RWPE1 (cell line): ENCODE results near the gene IMMP2L.

Source experiments
- CTCF ChIA-PET: fragments of 350-600 bp; sonication (Branson Sonifier 250); formaldehyde crosslinking; extraction: SDS; loops from one replicate; lab custom pipeline; 2021; lab: Yijun Ruan, JAX
- POLR2A ChIA-PET: fragments of 400-600 bp; formaldehyde crosslinking; extraction: SDS; loops from one replicate; lab custom pipeline; 2020; ENCODE audit warnings: antibody characterized with exemption; ENCODE audit not compliant: low non-redundant PET; lab: Yijun Ruan, JAX
- DNase-seq: peaks from one replicate; pipeline ENCODE4 v3.0.0; 2012; ENCODE audit warnings: low spot score
- H3K27ac ChIP-seq: fragments of 450-650 bp; 2 replicates; pipeline ENCODE4 v1.5.1; 2017
- TF ChIP-seq, protein P1 (sequence below): fragments of 450-650 bp; conservative IDR thresholded peaks from 2 replicates; pipeline ENCODE4 v1.5.1; 2017; ENCODE audit warnings: low read depth, mild to moderate bottlenecking

IMMP2L gene

GRCh38 chr7:111105269-111105668 is 457.0 kb downstream of the IMMP2L start:
- no peak for DNase-seq
- ChIA-PET CTCF (no interaction called here), POLR2A (no interaction called here)
- TF ChIP-seq, protein P1, sequence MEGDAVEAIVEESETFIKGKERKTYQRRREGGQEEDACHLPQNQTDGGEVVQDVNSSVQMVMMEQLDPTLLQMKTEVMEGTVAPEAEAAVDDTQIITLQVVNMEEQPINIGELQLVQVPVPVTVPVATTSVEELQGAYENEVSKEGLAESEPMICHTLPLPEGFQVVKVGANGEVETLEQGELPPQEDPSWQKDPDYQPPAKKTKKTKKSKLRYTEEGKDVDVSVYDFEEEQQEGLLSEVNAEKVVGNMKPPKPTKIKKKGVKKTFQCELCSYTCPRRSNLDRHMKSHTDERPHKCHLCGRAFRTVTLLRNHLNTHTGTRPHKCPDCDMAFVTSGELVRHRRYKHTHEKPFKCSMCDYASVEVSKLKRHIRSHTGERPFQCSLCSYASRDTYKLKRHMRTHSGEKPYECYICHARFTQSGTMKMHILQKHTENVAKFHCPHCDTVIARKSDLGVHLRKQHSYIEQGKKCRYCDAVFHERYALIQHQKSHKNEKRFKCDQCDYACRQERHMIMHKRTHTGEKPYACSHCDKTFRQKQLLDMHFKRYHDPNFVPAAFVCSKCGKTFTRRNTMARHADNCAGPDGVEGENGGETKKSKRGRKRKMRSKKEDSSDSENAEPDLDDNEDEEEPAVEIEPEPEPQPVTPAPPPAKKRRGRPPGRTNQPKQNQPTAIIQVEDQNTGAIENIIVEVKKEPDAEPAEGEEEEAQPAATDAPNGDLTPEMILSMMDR = no peak
- no peak overlapping the region for H3K27ac ChIP-seq

- TF ChIP-seq, protein P1 = no peak
- no peak for DNase-seq
- POLR2A ChIA-PET = no interaction called here
- no peak overlapping the region for H3K27ac ChIP-seq
- CTCF ChIA-PET = no interaction called here
Observed at GRCh38 chr7:111104710-111105109, 457.6 kb downstream of the IMMP2L start.

DNA sequence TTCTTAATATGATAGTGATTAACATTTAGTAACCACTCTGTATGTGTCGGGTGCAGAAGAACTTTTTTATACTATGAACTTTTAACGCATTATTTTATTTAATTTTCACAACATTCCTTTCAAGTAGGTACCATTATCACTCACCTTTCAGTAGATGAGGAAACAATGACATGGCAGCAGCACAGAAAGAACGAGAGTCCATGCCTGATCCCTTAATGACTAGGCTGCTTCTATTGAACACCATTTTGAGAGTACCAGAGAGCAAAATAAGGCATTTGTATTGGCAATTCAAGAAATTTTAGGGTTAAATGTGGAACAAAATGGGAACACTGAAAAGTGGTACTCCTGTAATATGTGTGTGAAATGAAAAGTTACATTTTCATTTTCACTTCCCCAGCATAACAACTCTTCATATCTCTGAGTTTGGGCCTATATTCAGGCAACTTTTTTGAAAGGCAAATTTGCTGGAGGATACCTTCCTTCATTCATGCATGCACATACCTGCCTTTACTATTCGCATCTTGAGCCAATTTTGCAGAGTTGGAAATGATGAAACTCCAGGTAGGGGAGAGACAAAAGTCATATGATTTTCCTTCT is 458.5 kb downstream of the IMMP2L start:
- POLR2A ChIA-PET = no interaction called here
- TF ChIP-seq, protein P1 = no peak
- DNase-seq = no peak

GRCh38 chr7:111103136-111103535 is 459.2 kb downstream of the IMMP2L start:
- ChIA-PET CTCF (no interaction called here), POLR2A (no interaction called here)
- DNase-seq = no peak
- H3K27ac ChIP-seq = no peak overlapping the region
- TF ChIP-seq, protein P1 = no peak

More for the DNA sequence above, 458.5 kb downstream of the IMMP2L start:
- no peak overlapping the region for H3K27ac ChIP-seq
- CTCF ChIA-PET = no interaction called here

DNA sequence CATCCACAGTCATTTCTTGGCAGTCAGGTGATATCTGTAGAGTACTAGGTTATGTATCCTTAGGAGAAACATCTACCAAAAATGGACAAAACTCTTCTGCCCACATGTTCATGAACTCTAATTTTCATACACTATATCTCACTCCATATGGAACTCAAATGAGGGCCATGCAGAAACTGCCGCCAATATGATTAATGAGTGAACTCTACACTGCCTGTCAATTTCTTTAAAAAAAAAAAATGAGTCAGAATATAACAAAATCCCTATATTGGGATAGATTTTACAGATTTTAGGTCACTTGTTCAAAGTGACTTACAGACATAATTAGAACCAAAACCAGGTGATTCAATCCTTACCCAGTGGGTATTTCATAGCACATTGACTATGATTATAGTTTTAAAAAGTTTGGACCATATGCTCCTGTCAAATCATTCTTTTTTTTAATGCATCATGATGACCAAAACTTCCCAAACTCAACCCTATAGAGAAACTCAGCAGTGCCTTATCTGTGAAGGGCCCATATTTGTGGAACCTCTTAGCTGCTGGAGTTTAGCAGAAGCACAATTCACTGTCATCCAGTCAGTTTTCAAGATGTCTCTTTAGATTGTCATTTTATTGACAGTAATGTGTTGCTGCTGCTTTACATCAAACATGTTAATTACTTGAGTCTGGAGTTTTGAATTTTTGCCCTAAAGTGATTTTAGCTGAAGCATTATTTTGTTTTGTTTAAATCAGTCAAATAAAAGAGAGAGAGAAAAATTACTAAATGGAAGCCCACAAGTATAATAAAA is 460.2 kb downstream of the IMMP2L start:
- POLR2A ChIA-PET = no interaction called here
- no peak overlapping the region for H3K27ac ChIP-seq
- no peak for DNase-seq
- CTCF ChIA-PET = interaction anchor here (0.7 kb wide), 1 partner anchor 87 kb away, joined by 5 read pairs; no protein-coding TSS in a partner anchor
- TF ChIP-seq, protein P1 = no peak

DNA sequence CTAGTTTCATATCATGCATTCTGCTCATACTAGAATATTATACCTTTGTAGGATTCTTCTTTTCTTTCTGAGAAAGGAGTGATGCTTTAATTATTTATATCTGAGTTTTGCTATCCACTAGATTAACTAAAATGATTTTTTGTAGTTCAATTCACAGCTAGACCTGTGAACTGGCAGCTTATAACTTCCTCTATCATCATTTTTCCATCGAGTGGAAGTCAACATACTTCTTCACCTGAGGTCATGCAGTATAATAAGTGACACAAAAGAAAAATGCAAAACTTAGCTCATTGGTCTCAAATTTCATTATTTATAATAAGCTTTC is 463.4 kb downstream of the IMMP2L start:
- ChIA-PET POLR2A (no interaction called here), CTCF (interaction anchor here (0.6 to 0.8 kb wide), 2 partner anchors 13 to 98 kb away, joined by 3 read pairs; no protein-coding TSS in a partner anchor)
- H3K27ac ChIP-seq = no peak overlapping the region
- no peak for DNase-seq
- TF ChIP-seq, protein P1 = no peak
